ENCODE data around the gene CHMP1A. TPM values are rescaled to one million over a fixed set of nuclear protein-coding genes. Genes with fewer than 3 reads are reported as not detected.

Gene CHMP1A
- total RNA-seq, 1 experiment from 2014 or later, result 158 TPM

DNA sequence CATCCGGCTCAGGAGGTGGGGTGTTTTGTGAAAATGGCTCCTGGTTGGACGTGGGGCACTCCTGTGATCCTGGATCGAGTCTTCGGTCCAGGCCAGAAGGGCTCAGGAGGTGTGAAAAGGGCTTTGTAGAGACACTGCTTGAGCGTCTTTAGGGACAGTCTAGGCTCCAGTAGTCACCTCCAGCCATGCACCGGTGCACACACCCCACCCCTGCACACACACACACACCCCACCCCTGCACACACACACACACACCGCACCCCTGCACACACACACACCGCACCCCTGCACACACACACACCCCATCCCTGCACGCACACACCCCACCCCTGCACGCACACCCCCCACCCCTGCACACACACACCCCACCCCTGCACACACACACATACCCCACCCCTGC, 19.1 kb downstream of the CHMP1A start:
- no peaks in the 10 kb centered on the region for H3K36me3 ChIP-seq (ENCODE audit: control insufficient read depth in 1 of 2, insufficient read depth in 2 of 2, low read length in 2 of 2)
- peaks cover 16% of the 10 kb centered on the region for H3K27me3 ChIP-seq (ENCODE audit: insufficient read depth, low read length)
- no peak overlapping the region for H3K4me3 ChIP-seq (replicated peaks in 1 of 2; ENCODE audit: low read depth in 1 of 2, low read length in 2 of 2)
- ATAC-seq (no peak), DNase-seq (ENCODE audit: low read depth, low spot score) (no peak)
- peaks cover 6 to 23% of the 10 kb centered on the region in 2 experiments; a peak in 3 of 4 replicates for H3K4me1 ChIP-seq (ENCODE audit: control insufficient read depth in 1 of 2, insufficient read depth in 2 of 2, low read length in 2 of 2)
- H3K9ac ChIP-seq (ENCODE audit: low read length), result no peak overlapping the region
- H4K20me1 ChIP-seq (ENCODE audit: insufficient read depth), result no peaks in the 10 kb centered on the region
- TF ChIP-seq, protein P1, sequence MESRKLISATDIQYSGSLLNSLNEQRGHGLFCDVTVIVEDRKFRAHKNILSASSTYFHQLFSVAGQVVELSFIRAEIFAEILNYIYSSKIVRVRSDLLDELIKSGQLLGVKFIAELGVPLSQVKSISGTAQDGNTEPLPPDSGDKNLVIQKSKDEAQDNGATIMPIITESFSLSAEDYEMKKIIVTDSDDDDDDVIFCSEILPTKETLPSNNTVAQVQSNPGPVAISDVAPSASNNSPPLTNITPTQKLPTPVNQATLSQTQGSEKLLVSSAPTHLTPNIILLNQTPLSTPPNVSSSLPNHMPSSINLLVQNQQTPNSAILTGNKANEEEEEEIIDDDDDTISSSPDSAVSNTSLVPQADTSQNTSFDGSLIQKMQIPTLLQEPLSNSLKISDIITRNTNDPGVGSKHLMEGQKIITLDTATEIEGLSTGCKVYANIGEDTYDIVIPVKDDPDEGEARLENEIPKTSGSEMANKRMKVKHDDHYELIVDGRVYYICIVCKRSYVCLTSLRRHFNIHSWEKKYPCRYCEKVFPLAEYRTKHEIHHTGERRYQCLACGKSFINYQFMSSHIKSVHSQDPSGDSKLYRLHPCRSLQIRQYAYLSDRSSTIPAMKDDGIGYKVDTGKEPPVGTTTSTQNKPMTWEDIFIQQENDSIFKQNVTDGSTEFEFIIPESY (IDR thresholded peaks at IDR 0.05; ENCODE audit: extremely low read depth, insufficient replicate concordance, low read length), result no peak
- TF ChIP-seq ZNF274 (IDR thresholded peaks at IDR 0.05; ENCODE audit: low read depth, low read length), result no peak
- no peak for TF ChIP-seq FOSL1 (IDR thresholded peaks at IDR 0.05; ENCODE audit: low read depth)
- no peak for TF ChIP-seq SRF (IDR thresholded peaks at IDR 0.05; ENCODE audit: low read depth)
- TF ChIP-seq POLR2AphosphoS5 (IDR thresholded peaks at IDR 0.05; ENCODE audit: low read depth, low read length), result no peak
- TF ChIP-seq, protein P2, sequence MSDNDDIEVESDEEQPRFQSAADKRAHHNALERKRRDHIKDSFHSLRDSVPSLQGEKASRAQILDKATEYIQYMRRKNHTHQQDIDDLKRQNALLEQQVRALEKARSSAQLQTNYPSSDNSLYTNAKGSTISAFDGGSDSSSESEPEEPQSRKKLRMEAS (IDR thresholded peaks at IDR 0.05), result no peak
- no peak for TF ChIP-seq SP1 (IDR thresholded peaks at IDR 0.05; ENCODE audit: low read depth)
- no peak for TF ChIP-seq EGR1 (IDR thresholded peaks at IDR 0.05; ENCODE audit: low read depth)
- BruUV-seq (replicated peaks), result no TSS peak
- ChIA-PET RAD21 (ENCODE audit: low non-redundant PET in 1 of 2, low total read pairs in 2 of 2, uncharacterized antibody in 2 of 2, unreplicated experiment in 2 of 2) (no interaction called here), CTCF (no interaction called here), POLR2A (no interaction called here)
- H3K27ac ChIP-seq (ENCODE audit: low read depth, low read length), result no peak overlapping the region
- H3K79me2 ChIP-seq (ENCODE audit: insufficient read depth, low read length), result no peaks in the 10 kb centered on the region
- intact Hi-C loops (cut with micrococcal nuclease), result no loop called here
- no peaks in the 10 kb centered on the region for H3K9me3 ChIP-seq (ENCODE audit: control insufficient read depth in 1 of 2, insufficient read depth in 1 of 2, low read depth in 1 of 2, low read length in 2 of 2)
- H3K4me2 ChIP-seq (ENCODE audit: low read length), result no peak overlapping the region
- H3K9me2 ChIP-seq (ENCODE audit: insufficient read depth), result no peaks in the 10 kb centered on the region
- H2AFZ ChIP-seq (ENCODE audit: low read depth, low read length, poor library complexity, severe bottlenecking), result no peak overlapping the region

DNA sequence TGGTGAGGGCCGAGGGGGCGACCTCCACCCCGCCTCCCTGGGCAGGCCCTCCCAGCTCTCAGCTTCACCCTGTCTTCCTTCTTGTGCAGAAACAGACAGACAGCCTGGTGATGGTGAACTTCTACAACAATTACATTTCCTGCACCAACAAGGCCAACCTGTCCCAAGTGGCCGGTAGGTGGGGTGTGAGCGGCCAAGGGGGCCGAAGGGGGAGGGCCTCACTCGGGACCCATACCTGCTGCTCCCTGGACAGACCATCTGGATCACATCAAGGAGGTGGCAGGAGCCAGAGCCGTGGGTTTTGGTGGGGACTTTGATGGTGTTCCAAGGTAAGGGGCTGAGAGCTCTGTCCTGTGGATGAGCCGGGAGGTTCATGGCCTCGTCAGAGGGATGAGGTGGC, 20.1 kb downstream of the CHMP1A start:
- Histone ChIP-seq H3K9me2 (ENCODE audit: insufficient read depth) (no peaks in the 10 kb centered on the region), H3K27me3 (ENCODE audit: insufficient read depth, low read length) (peaks cover 17% of the 10 kb centered on the region), H3K9me3 (ENCODE audit: control insufficient read depth in 1 of 2, insufficient read depth in 1 of 2, low read depth in 1 of 2, low read length in 2 of 2) (no peaks in the 10 kb centered on the region), H3K79me2 (ENCODE audit: insufficient read depth, low read length) (no peaks in the 10 kb centered on the region), H3K27ac (ENCODE audit: low read depth, low read length) (no peak overlapping the region), H3K4me2 (ENCODE audit: low read length) (no peak overlapping the region), H3K4me1 (ENCODE audit: control insufficient read depth in 1 of 2, insufficient read depth in 2 of 2, low read length in 2 of 2) (peaks cover 17 to 28% of the 10 kb centered on the region in 2 experiments), H3K36me3 (ENCODE audit: control insufficient read depth in 1 of 2, insufficient read depth in 2 of 2, low read length in 2 of 2) (no peaks in the 10 kb centered on the region), H3K4me3 (replicated peaks in 1 of 2; ENCODE audit: low read depth in 1 of 2, low read length in 2 of 2) (no peak overlapping the region), H2AFZ (ENCODE audit: low read depth, low read length, poor library complexity, severe bottlenecking) (no peak overlapping the region), H4K20me1 (ENCODE audit: insufficient read depth) (no peaks in the 10 kb centered on the region), H3K9ac (ENCODE audit: low read length) (no peak overlapping the region)
- ChIA-PET POLR2A (no interaction called here), RAD21 (ENCODE audit: low non-redundant PET in 1 of 2, low total read pairs in 2 of 2, uncharacterized antibody in 2 of 2, unreplicated experiment in 2 of 2) (interaction anchor here in 1 of 2 experiments (1.0 kb wide), 1 partner anchor 38 kb away, joined by 3 read pairs; no protein-coding TSS in a partner anchor), CTCF (no interaction called here)
- no peak for ATAC-seq
- intact Hi-C loops (cut with micrococcal nuclease), result no loop called here
- no peak for DNase-seq (ENCODE audit: low read depth, low spot score)
- no TSS peak for BruUV-seq (replicated peaks)
- TF ChIP-seq FOSL1 (IDR thresholded peaks at IDR 0.05; ENCODE audit: low read depth), result no peak
- TF ChIP-seq EZH2 (IDR thresholded peaks at IDR 0.05), result no peak
- no peak for TF ChIP-seq EGR1 (IDR thresholded peaks at IDR 0.05; ENCODE audit: low read depth)
- no peak for TF ChIP-seq CEBPB (IDR thresholded peaks at IDR 0.05; ENCODE audit: low read depth)
- no peak for TF ChIP-seq JUND (IDR thresholded peaks at IDR 0.05)
- TF ChIP-seq SRF (IDR thresholded peaks at IDR 0.05; ENCODE audit: low read depth), result no peak
- TF ChIP-seq, protein P2 (IDR thresholded peaks at IDR 0.05), result no peak
- TF ChIP-seq POLR2A (IDR thresholded peaks at IDR 0.05; ENCODE audit: borderline replicate concordance, extremely low read depth, insufficient read depth, insufficient read length), result no peak
- TF ChIP-seq, protein P1 (IDR thresholded peaks at IDR 0.05; ENCODE audit: extremely low read depth, insufficient replicate concordance, low read length), result no peak
- no peak for TF ChIP-seq ZNF274 (IDR thresholded peaks at IDR 0.05; ENCODE audit: low read depth, low read length)
- no peak for TF ChIP-seq SIN3A (IDR thresholded peaks at IDR 0.05; ENCODE audit: low read depth)
- no peak for TF ChIP-seq ELF1 (IDR thresholded peaks at IDR 0.05; ENCODE audit: borderline replicate concordance, low read depth)
- no peak for TF ChIP-seq POLR2AphosphoS5 (IDR thresholded peaks at IDR 0.05; ENCODE audit: low read depth, low read length)

Data from HCT116 (cell line).